GM11168 (cell line): Measurements from ENCODE around the gene PTGFRN.

Source experiments
- in situ Hi-C: fragments of 300-500 bp; cut with MboI; formaldehyde crosslinking; loops from one replicate; pipeline ENCODE4 v1.12.0; 2022; ENCODE audit warnings: low sequenced_read_pairs; ENCODE audit not compliant: unreplicated experiment

Gene PTGFRN

DNA sequence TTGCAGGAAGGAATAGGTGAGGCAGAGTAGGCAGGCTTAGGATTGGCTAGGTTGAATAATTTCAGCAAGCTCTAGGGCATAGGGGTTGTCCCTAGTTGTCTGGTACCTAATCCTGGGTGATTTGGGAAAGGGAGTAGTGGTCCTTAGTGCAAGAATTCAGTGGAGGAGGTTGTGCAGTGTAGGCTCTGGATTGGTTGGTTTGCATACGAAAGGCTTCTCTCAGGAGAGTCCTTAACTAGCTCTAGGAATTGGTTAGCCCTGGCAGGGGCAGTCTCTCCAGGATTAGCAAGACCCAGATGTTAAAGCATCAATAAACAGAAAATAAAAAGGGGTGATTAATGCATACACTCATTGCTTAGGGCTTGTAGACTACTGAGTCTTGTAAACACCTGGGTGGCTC is 82.2 kb downstream of the PTGFRN start:
- in situ Hi-C loops = no loop called here

DNA sequence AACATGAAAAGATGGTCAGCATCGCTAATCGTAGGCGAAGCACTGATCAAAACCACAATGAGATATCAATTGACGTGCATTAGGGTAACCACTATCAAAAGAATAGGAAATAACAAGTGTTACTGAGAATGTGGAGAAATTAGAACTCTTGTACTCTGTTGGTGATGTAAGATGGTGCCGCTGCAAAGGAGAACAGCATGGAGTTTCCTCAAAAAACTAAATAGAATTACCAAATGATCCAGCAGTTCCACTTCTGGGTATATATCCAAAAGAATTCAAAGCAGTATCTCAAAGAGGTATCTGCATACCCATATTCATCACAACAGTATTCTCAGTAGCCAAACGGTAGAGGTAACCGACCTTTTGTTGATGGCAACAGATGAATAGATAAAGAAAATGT is 83.6 kb downstream of the PTGFRN start:
- in situ Hi-C loops = no loop called here

DNA sequence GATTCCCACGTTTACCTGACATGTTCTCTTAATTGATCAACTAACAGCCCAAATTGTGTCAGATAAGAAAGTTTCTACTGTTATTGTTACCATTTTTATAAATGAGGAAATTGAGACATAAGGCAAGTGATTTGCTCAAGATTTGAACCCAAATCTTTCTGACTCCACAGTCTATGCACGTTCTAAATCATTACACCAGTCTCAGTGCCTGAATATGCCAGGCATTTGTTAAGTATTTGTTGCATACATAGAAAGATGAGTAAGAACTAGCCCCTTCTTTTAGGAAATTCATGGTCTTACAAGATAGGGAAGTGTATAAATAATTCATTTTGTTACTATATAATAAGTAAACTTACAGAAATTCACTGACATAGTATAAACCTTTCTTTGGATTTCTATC is 84.7 kb downstream of the PTGFRN start:
- in situ Hi-C loops = no loop called here

DNA sequence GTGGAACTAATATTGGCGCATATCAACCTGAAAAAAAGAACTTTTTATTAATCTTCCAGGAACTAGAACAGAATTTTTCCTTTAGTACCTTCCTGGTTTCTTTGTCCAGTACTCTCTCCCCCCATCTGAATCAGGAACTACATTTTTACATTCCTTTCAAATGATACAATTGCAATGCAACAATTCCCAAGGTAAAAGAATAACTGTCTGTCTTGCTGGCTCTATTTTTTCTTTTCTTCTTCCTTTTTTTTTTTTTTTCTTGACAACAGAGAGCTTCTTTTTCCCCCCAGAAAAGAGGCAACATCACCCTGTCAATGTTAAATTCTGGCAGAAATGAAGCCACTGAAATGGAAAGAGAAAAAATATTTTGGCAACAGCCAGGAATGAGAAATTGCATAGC is 87.3 kb downstream of the PTGFRN start:
- in situ Hi-C loops = no loop called here

DNA sequence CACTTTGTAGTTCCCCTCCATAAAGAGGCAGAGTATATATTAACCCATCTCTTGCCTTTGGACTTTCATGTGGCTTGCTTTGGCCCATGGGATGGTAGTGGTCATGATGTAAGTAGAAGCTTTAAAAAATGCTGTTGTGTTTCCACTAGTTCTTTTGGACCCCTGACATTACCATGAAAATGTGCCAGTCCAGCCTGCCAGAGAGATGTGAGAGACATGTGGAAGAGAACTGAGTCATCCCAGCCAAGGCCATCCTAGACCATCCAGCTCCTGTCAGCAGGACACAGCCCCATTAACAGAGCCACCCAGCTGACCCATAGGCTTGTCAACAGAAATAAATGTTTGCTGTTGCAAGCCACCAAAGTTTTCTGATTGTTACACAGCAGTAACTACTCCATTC is 87.9 kb downstream of the PTGFRN start:
- in situ Hi-C loops = no loop called here

DNA sequence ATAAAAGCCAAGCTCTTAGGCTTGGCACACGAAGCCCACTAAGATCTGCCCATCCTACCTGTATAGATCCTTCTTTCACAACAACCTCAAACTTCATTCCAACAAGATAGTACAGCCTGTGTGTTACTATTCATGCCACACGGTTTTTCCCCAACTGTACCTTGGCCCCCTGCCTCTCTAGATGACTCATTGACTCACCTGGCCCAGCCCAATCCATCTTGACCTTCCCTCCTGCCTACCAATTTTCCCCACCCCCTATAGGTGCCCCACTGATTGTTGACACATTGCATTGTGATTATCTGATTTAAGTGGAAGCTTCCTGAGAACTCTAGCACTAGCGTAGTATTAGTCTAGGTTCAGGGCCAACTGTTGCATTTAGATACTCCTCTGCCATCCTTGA is 89.9 kb downstream of the PTGFRN start:
- in situ Hi-C loops = no loop called here

DNA sequence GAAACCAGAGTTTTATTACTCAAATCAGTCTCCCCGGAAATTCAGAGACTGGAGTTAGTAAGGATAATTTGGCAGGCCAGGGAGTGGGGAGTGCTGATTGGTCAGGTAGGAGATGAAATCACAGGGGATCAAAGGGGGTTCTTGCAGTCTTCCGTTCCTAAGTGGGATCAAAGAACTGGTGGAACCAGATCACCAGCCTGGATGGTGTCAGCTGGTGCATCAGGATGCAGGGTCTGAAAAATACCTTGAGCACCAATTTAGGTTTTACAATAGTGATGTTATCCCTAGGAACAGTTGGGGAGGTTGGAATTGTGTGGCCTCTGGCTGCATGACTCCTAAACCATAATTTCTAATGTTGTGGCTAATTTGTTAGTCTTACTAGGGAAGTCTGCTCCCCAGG is 90.4 kb downstream of the PTGFRN start:
- in situ Hi-C loops = no loop called here

DNA sequence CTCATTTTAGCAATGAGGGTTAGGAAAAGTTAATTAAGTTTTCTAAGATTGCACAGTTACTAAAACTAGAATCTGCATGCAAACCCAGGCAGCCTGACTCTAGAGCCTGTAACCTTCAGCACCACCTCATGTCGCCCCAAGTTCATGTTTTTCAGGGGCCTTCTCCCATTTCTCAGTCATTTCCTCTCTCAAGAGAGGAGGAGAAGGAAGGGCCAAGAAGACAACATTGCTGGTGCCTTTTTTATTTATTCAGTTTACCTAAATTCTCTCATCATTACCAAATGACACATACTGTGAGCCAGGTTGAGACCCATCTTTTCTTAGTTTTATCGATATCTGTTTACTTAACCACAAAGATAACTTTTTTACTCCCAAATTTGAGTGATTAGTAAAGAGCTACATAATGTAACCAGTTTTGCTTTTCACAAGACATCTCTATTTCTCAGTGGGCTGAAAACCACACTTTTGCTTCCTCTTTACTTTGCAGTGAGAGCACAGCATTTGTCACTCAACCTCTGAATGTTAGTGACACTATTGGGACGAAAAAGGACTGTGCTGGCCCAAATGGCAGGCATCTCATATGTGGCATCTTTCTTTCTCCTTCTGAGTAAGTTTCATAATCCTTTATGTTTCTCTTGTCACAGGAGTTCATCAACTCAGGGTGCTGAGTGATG is 91.7 kb downstream of the PTGFRN start, which contains the start of gene CD101:
CD101 (plus strand) TSS at position 507 of the 674 bp plus-strand sequence; CDS start at position 565, 58 bp downstream.
- in situ Hi-C loops = no loop called here

DNA sequence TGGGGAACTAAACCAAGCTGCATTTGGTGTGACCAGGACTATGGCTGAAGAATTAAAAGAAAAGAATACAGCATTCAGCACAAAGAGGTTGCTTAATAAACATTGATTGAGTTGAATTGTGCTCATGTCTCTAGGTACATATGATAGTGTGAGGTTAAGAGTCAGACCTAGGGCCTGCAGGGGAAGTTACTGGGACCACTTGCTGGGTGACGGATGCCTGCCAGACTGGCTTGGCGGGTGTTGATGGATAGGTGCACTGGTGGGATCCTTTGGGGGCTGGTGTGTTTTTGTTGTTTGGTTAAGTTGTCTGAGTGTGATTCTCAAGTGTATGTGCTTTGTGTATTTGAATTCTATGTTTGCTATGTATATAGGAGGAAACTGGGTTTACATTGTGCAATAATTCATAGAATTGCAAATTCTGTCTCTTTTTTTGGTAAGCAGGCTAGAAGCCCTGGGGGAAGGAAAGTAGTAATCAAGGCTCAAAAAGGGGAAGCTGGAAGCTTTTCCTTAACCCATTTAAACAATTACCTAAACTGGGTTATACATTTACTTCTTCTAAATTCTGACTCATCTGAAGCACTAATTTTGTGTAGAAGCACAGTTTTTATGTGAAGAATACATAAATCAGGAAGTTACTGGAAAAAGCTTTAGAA is 93.6 kb downstream of the PTGFRN start:
- in situ Hi-C loops = no loop called here

DNA sequence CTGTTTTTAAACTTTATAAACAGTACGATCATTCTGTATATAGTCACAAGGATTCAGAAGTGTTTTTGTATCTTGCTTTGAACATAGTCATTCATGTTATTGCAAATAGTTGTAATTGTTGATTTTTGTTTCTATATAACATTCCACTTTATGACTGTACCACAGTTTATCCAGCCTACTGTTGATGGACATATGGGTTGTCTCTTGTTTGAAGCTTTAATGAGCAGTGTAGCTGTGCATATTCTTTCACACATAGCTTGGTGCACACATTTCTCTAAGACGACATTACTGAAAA is 98.0 kb downstream of the PTGFRN start:
- in situ Hi-C loops = no loop called here

DNA sequence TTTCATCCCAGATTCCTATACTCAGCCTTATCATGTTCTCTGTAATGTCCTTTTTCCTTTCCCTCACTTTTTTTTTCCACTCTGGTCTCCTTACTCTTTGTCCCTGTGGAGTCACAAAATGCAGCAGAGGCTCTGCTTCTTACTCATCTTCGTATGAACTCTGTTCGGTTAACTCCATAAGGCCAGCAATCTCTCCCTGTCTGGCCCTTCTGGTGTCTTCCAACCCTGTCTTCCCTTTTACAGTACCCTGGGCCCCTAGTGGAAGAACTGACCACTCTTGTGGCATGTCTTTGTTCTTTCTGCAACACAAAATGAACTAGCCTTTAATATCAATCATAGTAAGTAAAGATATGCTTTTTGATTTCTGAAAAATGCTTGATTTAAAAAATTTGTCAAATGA is 98.9 kb downstream of the PTGFRN start:
- in situ Hi-C loops = no loop called here

DNA sequence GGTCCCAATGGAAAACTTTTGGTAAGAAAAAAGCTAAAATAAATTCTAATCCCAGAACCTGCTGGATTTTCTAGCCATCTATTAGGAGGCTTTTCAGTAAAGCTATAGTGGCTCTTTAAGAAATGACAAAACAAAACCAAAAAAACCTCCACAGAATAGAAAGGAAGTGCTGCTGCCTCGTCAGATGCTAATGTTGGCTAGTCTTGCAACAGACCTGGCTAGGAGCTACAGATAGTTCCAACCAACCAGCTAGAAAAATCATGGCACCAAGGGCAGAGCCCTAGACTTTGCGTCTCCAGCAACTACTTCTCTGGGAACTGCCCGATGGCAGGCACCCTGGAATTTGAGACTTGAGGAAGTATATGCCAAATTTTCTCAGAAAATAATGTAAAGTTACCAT is 99.4 kb downstream of the PTGFRN start:
- in situ Hi-C loops = no loop called here

DNA sequence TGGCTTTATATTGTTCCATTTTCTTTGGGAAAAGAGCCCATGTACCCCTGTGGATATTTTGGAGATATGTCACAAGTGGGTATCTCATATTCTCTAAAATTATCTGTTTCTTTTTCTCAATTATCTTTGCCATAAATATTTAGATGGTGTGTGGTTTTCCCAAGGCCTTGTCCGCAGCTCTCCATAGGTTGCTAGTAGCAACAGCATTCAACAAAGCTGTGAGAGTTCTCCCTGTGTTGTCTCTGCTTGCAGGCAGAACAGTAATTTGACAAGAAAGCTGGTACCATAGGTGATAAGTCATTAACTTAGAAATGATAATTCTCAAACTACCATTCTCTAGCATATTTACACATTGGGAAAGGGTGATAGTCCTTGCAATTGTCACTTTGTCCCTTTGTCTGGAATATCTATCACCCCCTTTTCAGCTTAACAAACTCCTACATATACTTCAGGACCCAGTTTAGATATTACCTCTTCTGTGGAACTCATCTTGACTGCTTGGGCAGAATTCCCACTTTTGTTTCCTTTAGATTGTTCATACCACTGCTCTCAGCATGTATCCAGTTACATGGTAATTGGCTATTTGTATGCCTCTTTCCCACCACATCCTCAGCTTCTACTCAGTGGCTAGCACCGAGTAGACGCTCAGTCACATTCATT is 100.7 kb downstream of the PTGFRN start:
- in situ Hi-C loops = no loop called here

DNA sequence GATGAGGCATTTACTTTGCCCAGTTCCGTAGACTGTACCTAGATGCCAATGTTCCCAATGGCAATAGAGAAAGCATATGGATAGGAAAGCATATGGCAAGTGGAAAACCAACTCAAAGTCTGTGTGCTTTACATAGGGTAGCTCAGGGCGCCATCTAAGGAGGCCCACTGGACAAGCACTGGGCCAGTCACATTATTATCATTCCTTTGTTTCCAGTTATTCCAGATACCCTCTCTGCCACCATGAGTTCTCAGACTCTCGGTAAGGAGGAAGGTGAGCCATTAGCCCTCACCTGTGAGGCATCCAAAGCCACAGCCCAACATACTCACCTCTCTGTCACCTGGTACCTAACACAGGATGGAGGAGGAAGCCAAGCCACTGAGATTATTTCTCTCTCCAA is 101.6 kb downstream of the PTGFRN start:
- in situ Hi-C loops = no loop called here

DNA sequence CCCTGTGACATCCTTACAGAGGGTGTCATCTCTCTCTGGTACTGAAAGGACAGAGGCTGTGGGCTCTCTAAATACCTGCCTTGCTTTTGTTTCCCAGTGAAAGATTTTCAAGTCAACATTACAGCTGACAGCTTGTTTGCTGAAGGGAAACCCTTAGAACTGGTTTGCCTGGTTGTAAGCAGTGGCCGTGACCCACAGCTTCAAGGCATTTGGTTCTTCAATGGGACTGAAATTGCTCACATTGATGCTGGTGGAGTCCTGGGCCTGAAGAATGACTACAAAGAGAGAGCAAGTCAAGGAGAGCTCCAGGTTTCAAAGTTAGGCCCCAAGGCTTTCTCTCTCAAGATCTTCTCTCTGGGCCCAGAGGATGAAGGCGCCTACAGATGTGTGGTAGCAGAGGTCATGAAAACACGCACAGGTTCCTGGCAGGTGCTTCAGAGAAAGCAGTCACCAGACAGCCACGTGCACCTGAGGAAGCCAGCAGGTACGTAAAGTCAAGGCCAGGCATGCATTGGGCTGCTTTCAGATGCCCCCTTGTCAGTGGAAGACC is 103.7 kb downstream of the PTGFRN start:
- in situ Hi-C loops = no loop called here

DNA sequence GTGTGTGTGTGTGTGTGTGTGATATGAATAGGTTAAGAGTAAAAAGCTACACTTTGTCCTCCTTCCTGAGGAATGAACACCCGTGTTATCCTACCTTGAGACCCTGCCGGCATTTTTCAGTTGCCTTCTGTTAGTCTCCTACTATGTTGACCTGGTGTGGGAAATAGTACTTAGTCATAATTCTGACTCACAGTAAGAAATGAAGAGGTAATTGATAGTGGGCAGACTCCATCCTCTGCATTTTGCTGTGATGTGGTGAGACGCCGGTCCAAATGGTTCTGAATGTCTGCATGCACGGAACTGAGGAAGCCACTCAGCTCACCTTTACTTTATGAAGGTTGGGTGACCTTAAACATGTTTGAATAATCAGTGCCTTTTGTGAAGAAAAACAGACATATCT is 104.5 kb downstream of the PTGFRN start:
- in situ Hi-C loops = no loop called here

DNA sequence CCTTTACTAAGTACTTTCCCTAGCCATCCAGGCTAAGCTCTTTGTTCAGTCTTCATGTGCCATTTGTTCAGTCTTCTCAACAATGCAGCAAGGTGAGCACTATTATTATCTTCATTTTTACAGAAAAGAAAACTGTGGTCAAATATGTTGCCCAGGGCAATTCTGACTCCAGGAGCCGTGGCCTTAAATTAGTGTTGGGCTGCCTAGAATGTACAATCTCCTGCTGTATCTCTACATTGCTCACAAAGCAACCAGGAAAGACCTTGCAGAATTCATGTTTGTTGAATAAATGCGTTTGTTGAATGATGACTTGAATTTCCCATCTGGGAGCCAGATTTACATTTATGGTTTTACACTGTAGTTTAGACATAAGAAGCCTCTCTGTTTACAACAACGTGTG is 106.0 kb downstream of the PTGFRN start:
- in situ Hi-C loops = no loop called here

DNA sequence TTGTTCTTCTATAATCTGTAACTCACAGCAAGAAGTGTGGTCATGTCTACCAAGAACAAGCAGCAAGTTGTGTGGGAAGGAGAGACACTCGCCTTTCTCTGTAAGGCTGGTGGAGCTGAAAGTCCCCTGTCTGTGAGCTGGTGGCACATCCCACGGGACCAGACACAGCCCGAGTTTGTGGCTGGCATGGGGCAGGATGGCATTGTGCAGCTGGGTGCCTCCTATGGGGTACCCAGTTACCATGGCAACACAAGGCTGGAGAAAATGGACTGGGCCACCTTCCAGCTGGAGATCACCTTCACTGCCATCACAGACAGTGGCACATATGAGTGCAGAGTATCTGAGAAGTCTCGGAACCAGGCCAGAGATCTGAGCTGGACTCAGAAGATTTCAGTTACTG is 107.3 kb downstream of the PTGFRN start:
- in situ Hi-C loops = no loop called here

DNA sequence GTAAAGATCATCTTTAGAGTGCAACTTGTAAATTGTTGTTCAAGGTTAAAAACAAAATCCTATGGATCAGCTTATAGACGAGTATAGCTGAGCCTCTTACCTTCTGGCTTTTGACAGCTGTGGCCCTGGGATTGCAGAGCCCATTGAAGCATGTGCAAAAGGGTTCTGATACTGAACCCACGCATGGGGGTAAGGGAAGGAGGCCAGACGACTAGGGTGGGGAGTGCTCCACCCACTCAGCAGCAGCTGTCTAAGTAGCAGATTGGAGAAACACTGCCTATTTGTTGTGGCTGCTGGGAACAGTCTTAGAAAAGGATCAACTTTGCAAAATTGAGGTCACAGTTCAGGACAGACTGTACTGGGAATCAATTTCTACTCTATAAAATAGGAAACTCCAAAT is 107.9 kb downstream of the PTGFRN start:
- in situ Hi-C loops = no loop called here

DNA sequence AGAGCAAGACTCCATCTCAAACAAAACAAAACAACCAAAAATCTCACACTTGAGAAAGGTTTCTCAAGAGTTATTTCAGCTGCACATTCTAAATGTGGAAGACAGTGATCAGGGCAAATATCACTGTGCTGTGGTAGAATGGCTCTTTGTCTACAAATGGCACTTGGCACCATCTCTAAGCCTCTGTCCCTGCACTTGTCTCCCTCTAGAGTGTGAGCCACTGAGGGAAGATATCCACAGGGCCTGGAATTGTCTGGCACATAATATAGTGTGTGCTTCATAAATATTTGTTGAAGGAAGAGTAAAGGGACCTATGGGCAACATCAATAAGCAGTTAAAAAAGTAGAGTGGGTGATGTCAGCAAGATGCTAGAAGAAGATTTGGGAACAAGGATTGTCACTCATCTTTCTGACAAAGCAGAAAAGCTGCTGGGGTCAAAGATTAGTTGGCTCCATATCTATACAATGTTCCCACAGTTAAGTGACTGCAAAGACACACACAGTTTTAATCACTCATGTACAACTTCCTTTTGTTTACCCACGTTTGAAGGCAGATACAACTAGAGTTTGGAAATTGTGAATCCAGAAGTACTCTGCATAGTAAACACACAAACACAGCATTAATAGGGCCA is 110.9 kb downstream of the PTGFRN start:
- in situ Hi-C loops = no loop called here

DNA sequence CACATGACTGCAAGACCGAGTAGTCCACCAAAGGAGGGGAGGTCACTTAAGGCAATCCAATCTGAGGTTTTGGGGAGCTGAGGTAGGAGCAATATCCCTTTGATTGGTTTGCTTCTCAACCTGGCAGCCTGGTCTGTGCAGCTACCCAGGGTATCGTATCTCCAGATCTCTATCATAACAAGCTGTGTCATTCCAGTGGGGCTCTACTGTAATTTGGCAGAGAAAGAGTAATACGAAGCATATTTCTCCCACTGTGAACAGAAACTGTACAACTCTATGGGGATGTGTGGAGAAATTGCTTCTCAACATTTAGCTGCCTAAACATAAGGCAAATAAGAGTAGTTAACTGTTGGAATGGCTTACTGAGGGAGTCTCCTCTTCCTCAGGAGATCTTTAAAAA is 112.4 kb downstream of the PTGFRN start:
- in situ Hi-C loops = no loop called here
